ENCODE measurements around the gene NSUN2. TPM values are rescaled to one million over a fixed set of nuclear protein-coding genes. Genes with fewer than 3 reads are reported as not detected.

NSUN2 gene
- total RNA-seq, 1 experiment from 2014 or later: 155 TPM

- H3K27ac ChIP-seq: no peak overlapping the region
- no peaks in the 10 kb centered on the region for H3K4me1 ChIP-seq (replicated peaks; ENCODE audit: insufficient read depth)
- BruUV-seq (replicated peaks): no TSS peak
- no peaks in the 10 kb centered on the region for H4K20me1 ChIP-seq (ENCODE audit: insufficient read depth)
- intact Hi-C loops (cut with micrococcal nuclease; ENCODE audit: unreplicated experiment): no loop called here
- CTCF ChIA-PET: no interaction called here
- no peak for DNase-seq
- no peak overlapping the region for H3K4me3 ChIP-seq
- H3K79me2 ChIP-seq (ENCODE audit: low read depth): no peaks in the 10 kb centered on the region
- peaks cover 88% of the 10 kb centered on the region for H3K27me3 ChIP-seq (ENCODE audit: insufficient read depth, low read depth)
- H3K36me3 ChIP-seq (ENCODE audit: low read depth): no peaks in the 10 kb centered on the region
- no peaks in the 10 kb centered on the region for H3F3A ChIP-seq (ENCODE audit: insufficient read depth, low read depth)
- no peak overlapping the region for H2AFZ ChIP-seq
- no peaks in the 10 kb centered on the region for H3K9me2 ChIP-seq (ENCODE audit: insufficient read depth)
- H3K9me3 ChIP-seq (ENCODE audit: insufficient read depth, low read depth): 0 out of 2 replicates have a peak, but pooled peaks cover 9% of the 10 kb centered on the region
- H3K4me2 ChIP-seq: no peak overlapping the region
- POLR2A ChIA-PET (ENCODE audit: unreplicated experiment): no interaction called here
- TF ChIP-seq CTCF (conservative IDR thresholded peaks at IDR 0.05): no peak
These were observed 74.9 kb downstream of the NSUN2 start for GRCh38 chr5:6557807-6558575.

GRCh38 chr5:6556802-6557102, 76.1 kb downstream of the NSUN2 start:
- no peak for TF ChIP-seq EZH2 (IDR thresholded peaks at IDR 0.05; ENCODE audit: low read depth)
- TF ChIP-seq CTCF (conservative IDR thresholded peaks at IDR 0.05): no peak
- Histone ChIP-seq H4K20me1 (ENCODE audit: insufficient read depth) (no peaks in the 10 kb centered on the region), H3K27me3 (ENCODE audit: insufficient read depth, low read depth) (peaks cover 93% of the 10 kb centered on the region), H3K9me2 (ENCODE audit: insufficient read depth) (no peaks in the 10 kb centered on the region), H3K36me3 (ENCODE audit: low read depth) (no peaks in the 10 kb centered on the region), H3F3A (ENCODE audit: insufficient read depth, low read depth) (no peaks in the 10 kb centered on the region), H2AFZ (no peak overlapping the region), H3K27ac (no peak overlapping the region), H3K4me3 (no peak overlapping the region), H3K4me1 (replicated peaks; ENCODE audit: insufficient read depth) (no peaks in the 10 kb centered on the region), H3K79me2 (ENCODE audit: low read depth) (no peaks in the 10 kb centered on the region), H3K4me2 (no peak overlapping the region), H3K9me3 (ENCODE audit: insufficient read depth, low read depth) (0 out of 2 replicates have a peak, but pooled peaks cover 9% of the 10 kb centered on the region)
- intact Hi-C loops (cut with micrococcal nuclease; ENCODE audit: unreplicated experiment): no loop called here
- DNase-seq: no peak
- BruUV-seq (replicated peaks): no TSS peak
- CTCF ChIA-PET: no interaction called here
- POLR2A ChIA-PET (ENCODE audit: unreplicated experiment): no interaction called here

GRCh38 chr5:6556089-6556801, 76.6 kb downstream of the NSUN2 start:
- Histone ChIP-seq H3K27ac (no peak overlapping the region), H3K4me2 (no peak overlapping the region), H2AFZ (no peak overlapping the region), H3K9me3 (ENCODE audit: insufficient read depth, low read depth) (0 out of 2 replicates have a peak, but pooled peaks cover 9% of the 10 kb centered on the region), H3K79me2 (ENCODE audit: low read depth) (no peaks in the 10 kb centered on the region), H3K36me3 (ENCODE audit: low read depth) (no peaks in the 10 kb centered on the region), H3K27me3 (ENCODE audit: insufficient read depth, low read depth) (peaks cover 93% of the 10 kb centered on the region), H4K20me1 (ENCODE audit: insufficient read depth) (no peaks in the 10 kb centered on the region), H3K9me2 (ENCODE audit: insufficient read depth) (no peaks in the 10 kb centered on the region), H3K4me1 (replicated peaks; ENCODE audit: insufficient read depth) (no peaks in the 10 kb centered on the region), H3K4me3 (no peak overlapping the region), H3F3A (ENCODE audit: insufficient read depth, low read depth) (no peaks in the 10 kb centered on the region)
- no peak for DNase-seq
- TF ChIP-seq EZH2 (IDR thresholded peaks at IDR 0.05; ENCODE audit: low read depth) (no peak), CTCF (conservative IDR thresholded peaks at IDR 0.05) (no peak)
- ChIA-PET POLR2A (ENCODE audit: unreplicated experiment) (no interaction called here), CTCF (no interaction called here)
- no TSS peak for BruUV-seq (replicated peaks)
- intact Hi-C loops (cut with micrococcal nuclease; ENCODE audit: unreplicated experiment): no loop called here
